Measurements from ENCODE around the gene CGB7.
"Not testable (repeated sequence)": the region's sequence is repeated elsewhere in the genome, so short reads cannot be mapped to it uniquely, and the experiment has no call there.

CGB7 gene

DNA sequence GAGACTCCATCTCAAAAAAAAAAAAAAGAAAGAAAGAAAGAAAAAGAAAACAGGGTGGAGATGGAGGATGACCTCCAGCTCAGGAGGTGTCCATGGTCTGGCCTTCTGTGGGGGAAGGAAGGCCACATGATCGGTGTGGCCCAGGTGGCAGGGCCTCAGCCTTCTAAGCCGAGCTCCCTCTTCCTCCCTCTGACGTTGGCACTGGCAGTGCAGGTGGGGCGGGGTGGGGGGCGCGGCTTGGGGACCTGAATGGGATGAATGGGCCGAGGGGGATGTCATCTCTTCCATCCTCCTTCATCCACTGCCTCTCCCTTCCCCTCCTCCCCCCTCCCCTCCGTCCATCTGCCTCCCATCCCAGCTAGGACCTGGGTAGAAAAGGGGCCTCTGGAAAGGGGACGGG is 17.8 kb downstream of the CGB7 start:
- DNase-seq: not testable (repeated sequence)

DNA sequence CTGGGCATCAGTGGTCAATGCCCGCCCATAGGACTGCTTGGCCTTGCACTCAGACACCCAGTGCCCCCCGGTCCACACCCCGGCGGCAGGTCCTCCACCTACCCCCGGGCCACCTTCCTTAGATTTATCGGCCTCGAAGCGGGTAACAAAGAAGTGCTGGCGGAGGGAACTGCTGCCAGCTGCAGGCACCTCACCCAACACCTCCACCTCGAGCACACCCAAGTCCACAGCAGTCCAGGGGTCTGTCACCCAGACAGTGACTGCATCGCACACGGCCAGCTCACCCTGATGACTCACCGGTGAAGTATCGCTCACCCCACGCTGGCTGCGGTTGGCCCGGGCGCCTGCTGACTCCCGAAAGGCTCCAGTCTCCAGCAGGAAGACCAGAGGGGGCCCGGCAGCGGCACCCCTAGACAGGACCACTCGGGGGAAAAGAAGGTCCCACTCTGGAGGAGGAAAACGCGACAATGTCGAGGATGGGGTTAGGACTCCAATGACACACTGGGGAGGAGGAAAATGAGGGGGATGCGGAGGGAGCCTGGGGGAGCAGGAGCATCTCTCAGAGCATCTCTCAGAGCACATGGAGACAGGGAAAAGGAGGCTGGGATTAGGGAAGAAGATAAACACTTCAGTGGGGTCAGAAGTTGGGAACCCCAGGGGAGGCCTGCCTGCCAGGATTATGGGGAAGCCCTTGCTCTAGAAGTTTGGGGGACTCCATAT is 18.8 kb downstream of the CGB7 start:
- not testable (repeated sequence) for DNase-seq

DNA sequence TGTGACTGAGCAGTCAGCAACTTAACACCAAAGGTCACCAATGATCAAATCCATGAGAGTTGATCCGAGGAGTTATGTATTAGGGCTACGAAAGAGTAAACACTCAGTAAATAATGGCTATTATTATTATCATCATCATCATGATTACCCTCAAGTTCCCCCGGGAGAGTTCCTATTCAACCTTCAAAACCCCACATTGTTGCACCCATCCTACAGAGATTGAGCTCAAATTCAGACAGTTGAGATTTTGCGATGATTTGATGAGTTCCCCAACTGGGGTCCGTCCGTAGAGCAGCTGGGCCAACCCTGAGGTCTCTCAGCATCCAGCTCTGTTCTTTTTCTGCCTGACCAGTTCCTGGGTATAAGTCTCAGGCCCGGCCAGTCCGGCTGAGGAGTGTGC is 19.4 kb downstream of the CGB7 start:
- not testable (repeated sequence) for DNase-seq

DNA sequence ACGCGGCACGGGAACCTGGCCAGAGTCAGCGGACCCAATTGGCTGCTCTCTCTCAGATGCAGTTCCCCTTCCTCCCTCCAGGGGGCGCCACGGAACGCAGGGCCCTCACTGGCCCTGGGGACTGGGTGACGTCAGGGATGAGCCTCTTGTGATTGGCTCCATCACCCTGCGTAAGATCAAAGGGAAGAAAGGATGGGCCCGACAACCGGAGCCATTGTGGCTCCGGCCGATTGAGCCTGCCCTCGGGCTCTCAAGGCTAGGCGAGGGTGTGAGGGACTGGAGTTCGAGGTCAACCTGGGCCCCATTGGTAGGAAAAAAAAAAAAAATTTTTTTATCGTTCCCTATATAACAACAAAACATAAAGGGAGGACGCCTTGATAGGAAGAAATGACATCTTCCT is 20.7 kb downstream of the CGB7 start, which contains the start of gene CGB1:
Gene CGB1 (minus strand): TSS at position 81 of the 400 bp plus-strand sequence. CDS start 184 bp downstream, outside the sequence.
- DNase-seq: not testable (repeated sequence)

DNA sequence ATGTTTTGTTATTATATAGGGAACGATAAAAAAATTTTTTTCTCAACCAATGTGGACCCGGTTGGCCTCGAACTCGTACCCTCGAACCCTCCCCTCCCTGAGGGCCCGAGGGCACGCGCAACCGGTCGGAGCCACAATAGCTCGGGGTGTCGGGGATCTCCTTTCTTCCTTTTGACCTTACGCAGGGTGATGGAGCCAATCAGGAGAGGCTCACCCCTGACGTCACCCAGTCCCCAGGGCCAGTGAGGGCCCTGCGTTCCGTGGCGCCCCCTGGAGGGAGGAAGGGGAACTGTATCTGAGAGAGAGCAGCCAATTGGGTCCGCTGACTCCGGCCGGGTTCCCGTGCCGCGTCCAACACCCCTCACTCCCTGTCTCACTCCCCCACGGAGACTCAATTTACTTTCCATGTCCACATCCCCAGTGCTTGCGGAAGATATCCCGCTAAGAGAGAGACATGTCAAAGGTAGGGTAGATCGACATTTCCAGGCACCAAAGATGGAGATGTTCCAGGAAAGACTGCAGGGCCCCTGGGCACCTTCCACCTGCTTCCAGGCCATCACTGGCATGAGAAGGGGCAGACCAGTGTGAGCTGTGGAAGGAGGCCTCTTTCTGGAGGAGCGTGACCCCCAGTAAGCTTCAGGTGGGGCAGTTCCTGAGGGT is 25.8 kb downstream of the CGB7 start, which contains the start of gene CGB2:
Gene CGB2 (plus strand): TSS at position 249 of the 660 bp plus-strand sequence. CDS start 206 bp downstream, at position 455.
- DNase-seq: not testable (repeated sequence)

DNA sequence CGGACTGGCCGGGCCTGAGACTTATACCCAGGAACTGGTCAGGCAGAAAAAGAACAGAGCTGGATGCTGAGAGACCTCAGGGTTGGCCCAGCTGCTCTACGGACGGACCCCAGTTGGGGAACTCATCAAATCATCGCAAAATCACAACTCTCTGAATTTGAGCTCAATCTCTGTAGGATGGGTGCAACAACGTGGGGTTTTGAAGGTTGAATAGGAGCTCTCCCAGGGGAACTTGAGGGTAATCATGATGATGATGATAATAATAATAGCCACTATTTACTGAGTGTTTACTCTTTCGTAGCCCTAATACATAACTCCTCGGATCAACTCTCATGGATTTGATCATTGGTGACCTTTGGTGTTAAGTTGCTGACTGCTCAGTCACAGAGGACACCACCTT is 27.2 kb downstream of the CGB7 start:
- not testable (repeated sequence) for DNase-seq

DNA sequence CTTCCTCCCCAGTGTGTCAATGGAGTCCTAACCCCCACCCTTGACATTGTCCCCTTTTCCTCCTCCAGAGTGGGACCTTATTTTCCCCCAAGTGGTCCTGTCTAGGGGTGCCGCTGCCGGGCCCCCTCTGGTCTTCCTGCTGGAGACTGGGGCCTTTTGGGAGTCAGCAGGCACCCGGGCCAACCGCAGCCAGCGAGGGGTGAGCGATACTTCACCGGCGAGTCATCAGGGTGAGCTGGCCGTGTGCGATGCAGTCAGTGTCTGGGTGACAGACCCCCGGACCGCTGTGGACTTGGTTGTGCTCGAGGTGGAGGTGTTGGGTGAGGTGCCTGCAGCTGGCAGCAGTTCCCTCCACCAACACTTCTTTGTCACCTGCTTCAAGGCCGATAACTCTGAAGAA is 27.8 kb downstream of the CGB7 start:
- DNase-seq: not testable (repeated sequence)

DNA sequence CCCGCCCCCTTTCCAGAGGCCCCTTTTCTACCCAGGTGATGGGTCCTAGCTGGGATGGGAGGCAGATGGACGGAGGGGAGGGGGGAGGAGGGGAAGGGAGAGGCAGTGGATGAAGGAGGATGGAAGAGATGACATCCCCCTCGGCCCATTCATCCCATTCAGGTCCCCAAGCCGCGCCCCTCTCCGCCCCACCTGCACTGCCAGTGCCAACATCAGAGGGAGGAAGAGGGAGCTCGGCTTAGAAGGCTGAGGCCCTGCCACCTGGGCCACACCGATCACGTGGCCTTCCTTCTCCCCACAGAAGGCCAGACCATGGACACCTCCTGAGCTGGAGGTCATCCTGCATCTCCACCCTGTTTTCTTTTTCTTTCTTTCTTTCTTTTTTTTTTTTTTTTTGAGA is 28.9 kb downstream of the CGB7 start:
- DNase-seq: not testable (repeated sequence)

DNA sequence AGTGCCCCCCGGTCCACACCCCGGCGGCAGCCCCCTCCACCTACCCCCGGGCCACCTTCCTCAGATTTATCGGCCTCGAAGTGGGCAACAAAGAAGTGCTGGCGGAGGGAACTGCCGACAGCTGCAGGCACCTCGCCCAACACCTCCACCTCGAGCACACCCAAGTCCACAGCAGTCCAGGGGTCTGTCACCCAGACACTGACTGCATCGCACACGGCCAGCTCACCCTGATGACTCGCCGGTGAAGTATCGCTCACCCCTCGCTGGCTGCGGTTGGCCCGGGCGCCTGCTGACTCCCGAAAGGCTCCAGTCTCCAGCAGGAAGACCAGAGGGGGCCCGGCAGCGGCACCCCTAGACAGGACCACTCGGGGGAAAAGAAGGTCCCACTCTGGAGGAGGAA is 31.9 kb downstream of the CGB7 start:
- DNase-seq: not testable (repeated sequence)

DNA sequence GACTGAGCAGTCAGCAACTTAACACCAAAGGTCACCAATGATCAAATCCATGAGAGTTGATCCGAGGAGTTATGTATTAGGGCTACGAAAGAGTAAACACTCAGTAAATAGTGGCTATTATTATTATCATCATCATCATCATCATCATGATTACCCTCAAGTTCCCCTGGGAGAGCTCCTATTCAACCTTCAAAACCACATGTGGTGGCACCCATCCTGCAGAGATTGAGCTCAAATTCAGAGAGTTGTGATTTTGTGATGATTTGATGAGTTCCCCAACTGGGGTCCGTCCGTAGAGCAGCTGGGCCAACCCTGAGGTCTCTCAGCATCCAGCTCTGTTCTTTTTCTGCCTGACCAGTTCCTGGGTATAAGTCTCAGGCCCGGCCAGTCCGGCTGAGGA is 32.5 kb downstream of the CGB7 start:
- DNase-seq: not testable (repeated sequence)

DNA sequence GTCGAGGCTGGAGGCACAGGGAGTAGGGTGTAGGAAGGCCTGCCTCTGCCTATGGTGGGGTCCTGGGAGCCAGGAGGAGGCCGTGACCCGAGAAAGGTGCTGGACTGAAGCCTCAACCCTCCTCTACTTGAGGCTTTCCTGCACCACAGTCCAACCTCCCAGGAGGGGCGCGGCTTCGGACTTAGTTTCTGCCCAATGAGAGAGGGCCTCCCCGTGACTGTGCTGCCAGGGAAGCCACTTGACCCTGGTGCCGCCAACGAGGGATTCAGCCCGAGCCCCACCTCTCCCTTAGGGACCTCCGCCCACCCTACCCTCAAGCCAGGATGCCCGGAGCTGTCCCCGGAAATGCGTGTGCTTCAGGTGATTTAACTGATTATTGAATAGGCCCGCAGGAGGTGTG is 33.3 kb downstream of the CGB7 start, which contains the start of gene CGB3:
Gene CGB3 (minus strand): TSS at position 101 of the 400 bp plus-strand sequence. CDS start 362 bp downstream, outside the sequence.
- DNase-seq: not testable (repeated sequence)

DNA sequence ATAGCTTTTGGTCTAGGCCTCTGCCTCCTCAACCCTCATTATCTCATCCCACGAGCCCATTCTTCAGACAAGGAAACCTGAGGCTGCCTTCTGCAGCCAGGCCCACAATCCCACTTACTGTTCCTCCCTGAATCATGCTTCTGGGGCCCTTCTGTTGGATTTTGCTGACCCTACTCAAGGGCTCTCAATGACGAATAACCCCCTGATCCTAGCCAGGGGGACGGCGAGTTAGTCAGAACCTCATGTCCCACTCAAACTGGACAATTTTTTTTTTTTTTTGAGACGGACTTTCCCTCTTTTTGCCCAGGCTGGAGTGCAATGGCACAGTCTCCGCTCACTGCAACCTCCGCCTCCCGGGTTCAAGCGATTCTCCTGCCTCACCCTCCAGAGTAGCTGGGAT is 35.4 kb downstream of the CGB7 start:
- no peak for DNase-seq

DNA sequence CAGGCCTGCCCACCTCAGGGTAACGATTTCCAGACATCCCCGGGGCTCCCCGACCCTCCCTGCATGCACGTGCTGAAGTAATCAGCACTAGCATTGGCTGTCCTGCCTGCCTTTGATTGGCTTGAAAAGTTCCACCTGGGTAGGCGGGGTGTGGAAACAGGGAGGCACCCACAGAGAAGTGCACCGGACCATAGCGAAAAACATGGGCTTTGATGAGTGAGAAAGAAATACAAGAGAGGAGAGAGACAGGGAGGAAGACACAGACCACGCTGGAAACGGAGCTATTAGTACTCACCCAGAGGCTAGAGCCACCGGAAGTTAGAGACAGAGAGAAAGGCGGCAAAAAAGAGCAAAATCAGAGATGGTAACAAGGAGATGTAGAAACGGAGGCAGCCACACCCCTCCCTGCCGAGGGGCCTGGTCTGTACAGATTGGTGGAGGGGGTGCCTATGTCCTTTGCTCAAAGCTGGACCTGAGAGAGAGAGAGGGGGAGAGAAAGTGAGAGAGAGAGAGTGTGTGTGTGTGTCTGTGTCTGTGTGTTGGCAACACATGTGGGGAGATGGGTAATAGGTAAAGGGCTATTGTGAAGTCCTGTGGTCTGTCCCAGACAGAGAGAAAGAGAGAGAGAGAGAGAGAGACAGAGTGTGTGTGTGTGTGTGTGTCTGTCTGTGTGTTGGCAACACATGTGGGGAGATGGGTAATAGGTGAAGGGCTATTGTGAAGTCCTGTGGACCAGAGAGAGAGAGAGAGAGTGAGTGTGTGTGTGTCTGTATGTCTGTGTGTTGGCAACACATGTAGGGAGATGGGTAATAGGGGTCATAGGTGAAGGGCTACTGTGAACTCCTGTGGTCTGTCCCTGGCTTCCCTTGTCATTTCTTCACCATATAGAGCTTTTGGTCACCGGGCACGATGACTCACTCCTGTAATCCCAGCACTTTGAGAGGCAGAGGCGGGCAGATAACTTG is 36.3 kb downstream of the CGB7 start:
- no peak for DNase-seq

DNA sequence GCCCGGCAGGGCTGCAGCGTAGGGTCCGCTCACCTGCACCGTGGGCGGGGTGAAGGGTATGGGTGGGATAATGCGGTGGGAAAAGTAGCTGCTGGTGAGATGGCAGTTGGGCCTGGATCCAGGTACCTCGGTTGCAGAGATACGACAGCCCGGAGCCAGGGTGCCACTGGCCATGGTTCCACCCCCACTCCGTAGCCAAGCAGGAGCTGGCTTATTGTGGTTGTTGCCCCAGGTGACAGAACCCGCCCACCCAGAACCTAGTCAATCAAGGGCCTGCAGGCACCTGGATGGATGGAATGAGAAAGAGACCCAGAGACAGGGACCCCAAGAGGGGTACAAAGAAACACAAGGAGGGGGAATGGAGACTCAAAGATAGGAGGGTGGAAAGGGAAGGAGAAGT is 37.2 kb downstream of the CGB7 start:
- DNase-seq: no peak

DNA sequence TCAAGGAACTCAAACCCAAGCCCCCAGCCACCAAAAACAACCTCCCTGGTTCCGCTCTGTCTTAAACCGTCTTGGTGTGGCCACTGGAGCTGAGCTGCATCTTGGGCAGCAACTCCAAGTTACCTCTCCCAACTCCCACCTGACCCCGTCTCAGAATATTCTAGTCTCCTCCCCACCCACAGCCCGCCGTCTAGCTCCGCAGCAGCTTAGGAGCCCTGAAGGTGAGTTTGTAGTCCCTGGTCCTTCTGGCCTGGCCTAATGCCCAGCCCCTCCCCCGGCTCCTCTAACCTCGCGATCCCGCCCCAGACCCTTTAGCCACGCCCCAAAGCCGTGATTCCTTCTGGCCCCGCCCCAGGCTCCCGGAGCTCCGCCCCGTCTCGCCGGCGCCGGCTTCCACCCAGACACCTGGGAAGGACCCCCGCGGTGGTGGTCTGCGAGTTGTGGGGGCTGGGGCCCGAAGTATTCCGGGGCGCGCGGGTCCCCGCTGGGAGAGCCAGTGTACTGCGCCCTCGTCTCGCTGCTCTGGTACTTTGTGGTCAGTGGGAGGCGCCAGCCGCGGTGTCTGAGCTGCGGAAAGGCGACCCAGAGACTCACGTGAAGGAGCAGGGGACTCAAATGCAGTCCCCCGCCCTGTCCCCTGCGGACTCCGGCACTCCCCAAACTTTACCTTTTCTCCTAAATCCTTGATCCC is 38.2 kb downstream of the CGB7 start:
- DNase-seq: no peak

DNA sequence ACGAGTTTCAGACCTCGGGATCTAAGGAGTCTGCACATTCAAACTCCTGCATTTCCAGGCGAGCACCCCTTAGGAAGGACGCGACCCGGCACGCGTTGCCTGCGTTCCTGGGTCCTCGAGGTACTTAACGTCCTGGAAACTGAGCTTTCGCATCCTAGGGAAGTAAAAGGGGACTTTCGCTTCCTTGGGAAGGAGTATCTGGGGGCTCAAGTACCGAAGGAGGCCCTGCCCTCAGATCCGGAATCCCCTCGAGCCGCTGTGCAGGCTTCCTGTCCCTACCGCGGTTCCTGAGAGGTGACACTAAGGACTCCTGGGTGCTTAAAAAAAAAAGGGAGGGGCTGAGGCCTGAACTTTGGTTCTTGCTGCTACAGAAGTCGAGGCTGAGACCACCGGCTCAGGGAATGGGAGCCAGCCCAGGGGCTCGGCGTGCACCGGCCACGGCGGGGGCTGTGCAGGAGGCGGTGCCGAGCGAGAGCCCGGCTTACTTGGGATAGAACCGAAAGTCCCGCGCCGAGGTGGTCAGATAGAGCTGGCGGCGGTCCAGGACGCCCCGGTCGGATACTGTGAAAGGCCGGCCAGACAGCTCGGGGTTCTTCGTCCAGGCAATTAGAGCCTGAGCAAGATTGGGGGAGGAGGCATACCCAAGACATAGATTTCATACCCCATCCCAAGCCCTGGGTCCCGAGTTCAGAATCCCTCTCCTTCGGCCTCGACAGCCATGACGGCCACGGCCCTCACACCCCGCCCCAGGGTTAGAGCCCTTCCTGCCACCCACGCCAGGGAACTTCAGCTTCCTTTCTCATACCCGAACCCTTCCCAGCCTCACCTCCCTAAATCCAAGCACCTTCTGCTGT is 38.9 kb downstream of the CGB7 start:
- not testable (repeated sequence) for DNase-seq

DNA sequence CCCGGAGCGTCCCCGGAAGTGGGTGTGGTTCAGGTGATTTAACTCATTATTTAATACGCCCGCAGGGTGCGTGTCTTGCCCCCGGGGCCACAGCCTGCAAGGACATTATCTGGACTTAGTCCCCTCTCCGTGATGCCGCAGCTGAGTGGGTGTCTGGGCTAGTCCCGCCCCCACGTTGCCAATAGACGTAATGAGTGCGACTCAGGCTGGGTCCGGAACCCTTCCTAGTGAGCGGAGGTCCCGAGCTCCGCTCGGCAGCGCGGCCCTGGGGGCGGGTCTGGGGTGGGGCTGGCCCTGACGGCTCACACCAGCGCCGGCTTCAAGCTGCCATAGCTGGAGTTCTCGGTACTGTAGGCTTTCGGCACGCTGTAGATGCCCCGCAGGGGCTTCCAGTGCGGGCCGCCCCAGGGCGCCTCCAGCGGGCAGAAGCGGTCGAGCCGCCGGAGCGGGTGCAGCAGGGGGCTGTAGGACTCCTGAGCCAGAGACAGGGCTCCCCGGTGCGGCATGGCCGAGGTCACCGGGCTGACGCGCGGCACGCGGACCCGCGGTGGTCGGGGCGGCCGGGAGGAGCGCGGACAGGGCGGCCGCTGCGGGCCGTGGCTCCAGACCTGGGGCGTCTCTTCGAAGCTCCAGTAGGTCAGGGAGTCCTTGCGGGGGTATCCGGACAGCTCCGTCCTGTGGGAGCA is 39.7 kb downstream of the CGB7 start:
- no peak for DNase-seq

DNA sequence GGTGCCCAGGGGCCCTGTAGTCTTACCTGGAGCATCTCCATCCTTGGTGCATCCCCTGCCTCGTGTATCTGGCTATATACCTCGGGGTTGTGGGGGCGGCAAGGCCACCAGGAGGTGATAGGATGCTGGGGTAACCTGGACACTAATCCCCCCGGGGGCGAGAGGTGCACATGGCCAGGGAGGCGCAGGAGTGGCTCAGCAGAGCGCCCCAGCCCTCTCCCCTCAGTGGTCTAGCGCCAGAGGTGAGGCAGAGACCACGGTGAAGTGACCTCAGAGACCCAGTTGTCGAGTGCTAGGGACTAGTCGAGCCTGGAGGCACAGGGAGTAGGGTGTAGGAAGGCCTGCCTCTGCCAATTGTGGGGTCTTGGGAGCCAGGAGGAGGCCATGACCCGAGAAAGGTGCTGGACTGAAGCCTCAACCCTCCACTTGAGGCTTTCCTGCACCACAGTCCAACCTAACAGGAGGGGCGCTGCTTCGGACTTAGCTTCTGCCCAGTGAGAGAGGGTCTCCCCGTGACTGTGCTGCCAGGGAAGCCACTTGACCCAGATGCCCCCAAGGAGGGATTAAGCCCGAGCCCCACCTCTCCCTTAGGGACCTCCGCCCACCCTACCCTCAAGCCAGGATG is 40.4 kb downstream of the CGB7 start, which contains the start of gene LHB:
Gene LHB (minus strand): TSS at position 51 of the 625 bp plus-strand sequence. CDS start 10 bp downstream, at position 41.
- DNase-seq: no peak

DNA sequence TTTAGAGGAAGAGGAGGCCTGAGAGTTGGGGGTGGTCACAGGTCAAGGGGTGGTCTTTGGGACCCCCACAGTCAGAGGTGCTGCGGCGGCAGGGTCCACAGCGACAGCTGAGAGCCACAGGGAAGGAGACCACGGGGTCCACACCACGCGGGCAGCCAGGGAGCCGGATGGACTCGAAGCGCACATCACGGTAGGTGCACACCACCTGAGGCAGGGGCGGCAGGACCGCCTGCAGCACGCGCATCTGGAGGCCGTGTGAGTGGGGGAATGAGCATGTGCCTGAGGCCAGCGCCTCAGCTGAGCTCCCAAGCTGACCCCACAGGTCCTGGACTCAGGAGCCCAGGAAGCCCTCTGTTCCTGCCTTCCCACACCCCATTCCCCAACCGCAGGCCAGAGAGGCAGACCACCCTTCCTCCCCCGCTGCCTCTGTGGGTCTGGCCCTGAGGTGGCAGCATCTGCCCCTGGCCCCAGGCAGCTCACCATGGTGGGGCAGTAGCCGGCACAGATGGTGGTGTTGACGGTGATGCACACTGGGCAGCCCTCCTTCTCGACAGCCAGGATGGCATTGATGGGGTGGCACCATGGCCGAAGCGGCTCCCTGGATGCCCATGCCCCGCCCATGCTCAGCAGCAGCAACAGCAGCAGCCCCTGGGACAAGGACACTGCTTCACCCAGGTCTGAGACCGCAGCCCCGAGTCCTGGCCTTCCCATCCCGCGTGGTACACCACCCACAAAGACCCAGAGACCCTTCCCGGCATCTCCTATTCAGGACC is 41.3 kb downstream of the CGB7 start:
- no peak for DNase-seq

Data from NCI-H1048 (cell line).